GM18519 (cell line): ENCODE data around the gene DHRS9.

Experiments
- ATAC-seq: cut with Tn5 transposase; IDR thresholded peaks from one replicate; pipeline ENCODE4 v1.9.1; 2021; ENCODE audit warnings: mild to moderate bottlenecking, moderate library complexity; ENCODE audit not compliant: unreplicated experiment, low FRiP score

Gene DHRS9

DNA sequence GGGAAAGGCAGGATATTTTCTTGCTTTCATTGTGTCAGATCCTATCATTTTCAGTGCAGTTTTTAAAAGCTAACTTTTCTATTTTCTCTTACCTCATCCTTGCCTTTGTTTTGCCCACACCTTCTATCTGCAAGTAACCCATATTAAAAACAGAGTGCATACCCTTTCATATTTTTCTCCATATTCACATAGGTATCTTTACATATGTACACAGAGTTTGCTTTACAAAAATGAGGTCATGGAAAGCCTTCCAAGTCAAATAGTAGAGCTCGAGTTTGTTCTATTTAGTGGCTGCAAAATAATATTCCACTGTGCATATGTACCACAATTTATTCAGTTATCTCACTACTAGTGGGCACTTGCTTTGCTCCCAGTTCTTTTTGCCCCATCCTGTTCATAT, 3.9 kb upstream of the DHRS9 start:
- ATAC-seq, result no peak

GRCh38 chr2:169065864-169066517, 3.4 kb upstream of the DHRS9 start:
- no peak for ATAC-seq

GRCh38 chr2:169066897-169067296, 2.5 kb upstream of the DHRS9 start:
- no peak for ATAC-seq

DNA sequence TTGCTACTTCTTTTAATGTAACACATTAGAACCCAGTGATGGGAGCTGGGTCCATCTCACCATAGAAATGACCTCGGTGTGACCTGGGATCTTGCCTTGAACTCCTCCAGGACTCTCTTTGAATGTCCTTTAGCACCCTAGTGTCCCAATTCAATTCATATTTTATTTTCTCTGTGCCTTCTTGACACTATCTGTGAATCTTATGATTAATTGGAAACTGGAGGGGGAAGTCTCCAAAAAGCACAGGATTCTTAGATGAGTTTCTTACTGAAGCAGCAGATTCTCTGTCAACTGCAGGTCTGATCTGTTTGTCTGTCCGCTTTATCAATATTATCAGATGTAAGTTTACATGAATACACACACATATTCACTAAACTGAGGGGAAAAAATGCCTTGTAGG, 470 bp downstream of the DHRS9 start:
- no peak for ATAC-seq

- no peak for ATAC-seq
Observed at GRCh38 chr2:169071455-169071854, 2.1 kb downstream of the DHRS9 start.

GRCh38 chr2:169072163-169072925, 3.0 kb downstream of the DHRS9 start:
- no peak for ATAC-seq

GRCh38 chr2:169073211-169073962, 4.0 kb downstream of the DHRS9 start:
- ATAC-seq, result no peak

GRCh38 chr2:169073963-169074751, 4.8 kb downstream of the DHRS9 start:
- ATAC-seq, result peak; percentile 65

DNA sequence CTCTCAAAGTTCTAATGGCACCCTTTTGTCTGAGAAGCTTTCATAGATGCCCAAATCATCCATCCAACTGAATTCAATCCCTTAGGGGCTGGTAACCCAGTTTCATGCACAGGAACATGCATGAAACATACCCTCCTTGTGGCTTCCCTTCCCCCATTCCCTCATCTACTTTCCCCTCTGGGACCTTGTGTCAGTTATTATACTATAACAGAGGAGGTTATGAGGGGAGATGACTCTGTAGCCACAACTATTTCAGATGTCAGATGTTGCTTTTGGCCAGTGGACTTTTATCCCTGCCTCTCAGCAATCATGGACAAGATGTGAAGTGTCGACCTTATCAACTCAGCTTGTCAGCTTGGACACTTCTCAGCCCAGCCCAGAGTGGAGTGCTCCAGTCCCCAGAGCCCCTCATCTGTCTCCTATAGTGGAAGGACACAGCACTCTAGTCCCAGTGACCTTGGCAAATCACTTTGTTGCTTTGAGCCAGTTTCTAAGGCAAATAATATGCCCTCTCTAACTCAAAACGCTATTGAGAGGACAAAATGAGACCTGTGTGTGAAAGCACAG, 8.4 kb downstream of the DHRS9 start:
- ATAC-seq, result no peak

DNA sequence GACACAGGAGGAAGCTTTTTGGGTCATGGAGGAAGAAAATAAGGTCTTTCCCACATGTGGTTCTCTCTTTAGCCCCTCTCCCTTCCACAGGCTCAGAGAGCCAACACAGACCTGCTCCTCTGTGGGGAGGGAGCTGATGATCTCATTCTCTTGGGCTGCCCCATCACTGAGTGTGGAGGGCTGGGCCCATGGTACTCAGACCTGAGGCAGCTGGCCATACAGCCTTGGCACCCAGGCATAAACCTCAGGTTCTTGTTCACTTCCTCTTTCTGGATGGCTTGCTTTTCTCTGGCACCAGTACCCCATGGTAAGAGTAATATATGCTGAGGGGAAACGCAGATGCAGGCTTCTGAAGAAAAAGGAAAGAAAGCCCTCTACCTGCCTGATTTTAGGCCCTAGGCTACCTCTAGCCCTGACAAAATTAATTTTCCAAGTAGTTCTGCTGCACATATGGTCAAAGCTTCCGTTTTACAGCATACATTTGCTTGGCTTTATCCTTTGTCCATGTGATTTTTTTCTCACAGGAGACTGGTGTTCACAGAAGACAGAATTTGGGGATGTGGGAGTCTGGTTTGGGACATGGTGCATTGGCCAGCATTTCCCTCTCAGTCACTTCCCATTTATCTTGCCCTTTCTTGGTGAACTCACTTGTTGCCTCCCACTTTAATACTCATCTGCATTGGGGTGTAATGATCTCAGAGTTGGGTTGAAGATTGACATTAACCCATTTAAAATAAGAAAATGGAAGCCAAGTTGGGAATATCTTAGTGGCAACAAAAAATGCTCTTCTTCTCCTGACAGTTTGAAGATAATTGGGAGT, 11.1 kb downstream of the DHRS9 start:
- ATAC-seq, result peak; percentile 58

GRCh38 chr2:169081551-169081950, 12.2 kb downstream of the DHRS9 start:
- ATAC-seq, result no peak

- peak; percentile 65 for ATAC-seq
Observed at GRCh38 chr2:169082995-169083394, 13.6 kb downstream of the DHRS9 start.

DNA sequence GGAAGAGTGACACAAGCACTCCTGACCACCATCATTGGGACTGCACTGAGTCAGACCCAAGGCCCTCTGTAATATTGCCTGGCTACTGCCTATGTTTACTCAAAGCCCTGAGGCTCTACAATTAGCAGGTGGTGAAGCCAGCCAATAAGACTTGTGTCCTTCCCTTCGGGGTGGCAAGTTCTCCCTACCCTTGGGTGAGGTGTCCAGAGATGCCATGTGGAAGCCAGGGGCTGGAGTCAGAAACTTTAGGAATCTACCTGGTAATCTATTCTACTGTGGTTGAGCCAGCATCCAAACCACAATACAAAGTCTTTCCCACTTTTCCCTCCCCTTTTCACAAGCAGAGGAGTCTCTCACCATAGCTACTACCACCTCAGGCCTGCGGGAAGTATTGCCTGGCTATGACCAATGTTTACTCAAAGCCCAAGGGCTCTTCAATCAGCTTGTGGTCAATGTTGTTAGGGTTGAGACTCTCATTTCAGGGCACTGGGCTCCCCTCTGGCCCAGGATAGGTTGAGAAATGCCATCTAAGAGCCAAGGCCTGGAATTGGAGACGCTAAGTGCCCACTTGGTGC, 17.6 kb downstream of the DHRS9 start:
- ATAC-seq, result no peak

DNA sequence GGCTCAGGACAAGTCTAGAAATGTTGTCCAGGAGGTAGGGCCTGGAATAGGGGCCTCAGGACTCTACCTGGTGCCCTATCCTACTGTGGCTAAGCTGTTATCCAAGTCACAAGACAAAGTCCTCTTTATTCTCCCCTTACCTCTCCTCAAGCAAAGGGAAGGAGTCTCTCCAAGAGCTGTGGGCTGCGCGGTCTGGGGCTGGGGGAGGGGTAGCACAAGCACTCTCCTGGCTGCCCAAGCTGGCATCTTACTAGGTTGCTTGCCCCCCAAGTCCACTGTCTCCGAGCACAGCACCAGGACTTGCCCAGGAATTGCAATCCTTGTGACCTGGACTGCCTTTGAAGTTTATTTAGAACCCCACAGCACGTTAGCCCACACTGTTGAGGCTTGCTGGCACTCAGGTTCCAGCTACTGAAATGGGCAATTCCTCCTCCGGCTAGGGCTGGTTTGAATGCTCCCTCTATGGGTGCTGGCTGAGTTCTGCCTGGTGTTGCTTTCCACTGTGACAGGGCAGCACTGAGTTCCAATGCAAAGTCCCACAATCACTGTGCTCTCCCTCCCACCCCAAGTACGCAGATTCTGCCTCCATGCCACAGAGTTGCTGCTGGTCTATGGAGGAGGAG, 18.5 kb downstream of the DHRS9 start:
- ATAC-seq, result no peak

DNA sequence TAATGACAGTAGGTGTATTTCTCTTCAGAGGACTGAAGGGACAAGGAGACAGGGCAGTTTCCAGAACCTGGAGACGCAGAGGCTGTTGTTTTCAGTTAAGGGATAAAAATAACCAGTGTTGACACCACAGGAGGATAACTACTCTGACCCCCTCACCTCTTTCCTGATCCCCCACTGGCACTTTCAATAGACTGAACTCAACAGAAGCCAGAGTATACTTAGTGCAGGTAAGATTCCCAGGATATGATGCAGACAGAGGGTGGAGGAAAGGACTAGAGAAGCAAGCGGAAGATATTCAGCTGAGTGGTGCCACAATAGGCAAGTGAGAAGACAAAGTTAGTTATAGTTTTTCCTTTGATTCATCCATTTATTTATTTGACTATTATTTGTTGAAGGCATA, 19.8 kb downstream of the DHRS9 start:
- ATAC-seq, result no peak

- ATAC-seq, result no peak
Observed at GRCh38 chr2:169090133-169090820, 20.9 kb downstream of the DHRS9 start.

- ATAC-seq, result no peak
Observed at GRCh38 chr2:169091256-169091655, 21.9 kb downstream of the DHRS9 start.
